ENCODE data around the gene ZFP57. TPM values are rescaled to one million over a fixed set of nuclear protein-coding genes. Genes with fewer than 3 reads are reported as not detected.

Gene ZFP57
- total RNA-seq, 2 experiments from 2014 or later: not detected

GRCh38 chr6:29625337-29625930 lies 55.5 kb downstream of the ZFP57 start:
- Histone ChIP-seq H3K79me2 (ENCODE audit: insufficient read depth, low read depth, low read length) (no peaks in the 10 kb centered on the region), H2AFZ (ENCODE audit: low read length) (no peak overlapping the region), H3K9me3 (ENCODE audit: low read length) (no peaks in the 10 kb centered on the region), H4K20me1 (ENCODE audit: insufficient read depth, low read length) (no peaks in the 10 kb centered on the region; the same call in 1 of the 2 replicates), H3K27ac (ENCODE audit: low read depth, low read length, poor library complexity, severe bottlenecking) (no peak overlapping the region), H3K4me3 (ENCODE audit: low read depth, low read length, poor library complexity, severe bottlenecking) (no peak overlapping the region), H3K36me3 (ENCODE audit: insufficient read depth, low read length) (no peaks in the 10 kb centered on the region), H3K9me2 (ENCODE audit: insufficient read depth, low read length) (no peaks in the 10 kb centered on the region), H3K4me1 (ENCODE audit: insufficient read depth, low read length, poor library complexity, severe bottlenecking) (peaks cover 15% of the 10 kb centered on the region), H3K4me2 (ENCODE audit: low read length) (no peak overlapping the region)
- intact Hi-C loops (cut with micrococcal nuclease; ENCODE audit: unreplicated experiment): no loop called here
- BruUV-seq (replicated peaks): no TSS peak
- CTCF ChIA-PET (ENCODE audit: unreplicated experiment): interaction anchor here (0.6 kb wide), 1 partner anchor 21 kb away, joined by 3 read pairs; no protein-coding TSS in a partner anchor
- DNase-seq (ENCODE audit: low spot score): no peak
- TF ChIP-seq CTCF (conservative IDR thresholded peaks at IDR 0.05; ENCODE audit: low read length): no peak
- TF ChIP-seq EZH2phosphoT487 (IDR thresholded peaks at IDR 0.05; ENCODE audit: borderline replicate concordance, low read depth, low read length): no peak
- POLR2A ChIA-PET: no interaction called here

- no peak for DNase-seq (ENCODE audit: low spot score)
- intact Hi-C loops (cut with micrococcal nuclease; ENCODE audit: unreplicated experiment): no loop called here
- Histone ChIP-seq H3K9me2 (ENCODE audit: insufficient read depth, low read length) (no peaks in the 10 kb centered on the region), H3K79me2 (ENCODE audit: insufficient read depth, low read depth, low read length) (no peaks in the 10 kb centered on the region), H3K4me3 (ENCODE audit: low read depth, low read length, poor library complexity, severe bottlenecking) (no peak overlapping the region), H3K36me3 (ENCODE audit: insufficient read depth, low read length) (peaks cover 4% of the 10 kb centered on the region; the same call in 1 of the 2 replicates), H3K9me3 (ENCODE audit: low read length) (no peaks in the 10 kb centered on the region), H2AFZ (ENCODE audit: low read length) (no peak overlapping the region), H3K27ac (ENCODE audit: low read depth, low read length, poor library complexity, severe bottlenecking) (no peak overlapping the region), H3K4me1 (ENCODE audit: insufficient read depth, low read length, poor library complexity, severe bottlenecking) (peaks cover 8% of the 10 kb centered on the region), H3K4me2 (ENCODE audit: low read length) (no peak overlapping the region), H4K20me1 (ENCODE audit: insufficient read depth, low read length) (no peaks in the 10 kb centered on the region; the same call in 1 of the 2 replicates)
- POLR2A ChIA-PET: no interaction called here
- no peak for TF ChIP-seq CTCF (conservative IDR thresholded peaks at IDR 0.05; ENCODE audit: low read length)
- CTCF ChIA-PET (ENCODE audit: unreplicated experiment): no interaction called here
- BruUV-seq (replicated peaks): no TSS peak
These were observed 56.4 kb downstream of the ZFP57 start for GRCh38 chr6:29624520-29624961.

Small RNA genes within 50 kb of the gene (small RNA-seq; reads per million reads assigned to genes)
- 0.21 reads per million for gene SUMO2P1

Other genes with a start within 250 kb of the ZFP57 start
- gene OR10C1, start 241.8 kb downstream of the ZFP57 start, total RNA-seq (2014; rRNA removed; shearing (Covaris generic)): not detected in 2 replicates
- gene OR10C1, start 241.8 kb downstream of the ZFP57 start, total RNA-seq (2022): not detected in 2 replicates
- gene OR11A1, start 224.1 kb downstream of the ZFP57 start, total RNA-seq (2014; rRNA removed; shearing (Covaris generic)): not detected in 2 replicates
- not detected in 2 replicates for gene OR11A1, start 224.1 kb downstream of the ZFP57 start, total RNA-seq (2022)
- not detected in 2 replicates for gene OR2H1, start 224.0 kb downstream of the ZFP57 start, total RNA-seq (2014; rRNA removed; shearing (Covaris generic))
- not detected in 2 replicates for gene OR2H1, start 224.0 kb downstream of the ZFP57 start, total RNA-seq (2022)
- not detected in 2 replicates for gene MAS1L, start 193.2 kb downstream of the ZFP57 start, total RNA-seq (2014; rRNA removed; shearing (Covaris generic))
- not detected in 2 replicates for gene MAS1L, start 193.2 kb downstream of the ZFP57 start, total RNA-seq (2022)
- not detected in 2 replicates for gene UBD, start 121.4 kb downstream of the ZFP57 start, total RNA-seq (2014; rRNA removed; shearing (Covaris generic))
- not detected in 2 replicates for gene UBD, start 121.4 kb downstream of the ZFP57 start, total RNA-seq (2022)
- gene OR2H2, start 96.0 kb downstream of the ZFP57 start, total RNA-seq (2014; rRNA removed; shearing (Covaris generic)): not detected in 2 replicates
- not detected in 2 replicates for gene OR2H2, start 96.0 kb downstream of the ZFP57 start, total RNA-seq (2022)
- gene GABBR1, start 48.0 kb downstream of the ZFP57 start, total RNA-seq (2014; rRNA removed; shearing (Covaris generic)): 12.9 and 21.6 TPM in 2 replicates
- gene GABBR1, start 48.0 kb downstream of the ZFP57 start, total RNA-seq (2022): 33.6 and 37.1 TPM in 2 replicates
- gene MOG, start 24.1 kb downstream of the ZFP57 start, total RNA-seq (2014; rRNA removed; shearing (Covaris generic)): not detected in 2 replicates
- gene MOG, start 24.1 kb downstream of the ZFP57 start, total RNA-seq (2022): not detected in 2 replicates
- 83.2 and 140 TPM in 2 replicates for gene HLA-F, start 42.3 kb upstream of the ZFP57 start, total RNA-seq (2014; rRNA removed; shearing (Covaris generic))
- 56.0 and 65.8 TPM in 2 replicates for gene HLA-F, start 42.3 kb upstream of the ZFP57 start, total RNA-seq (2022)
- not detected in 2 replicates for gene HLA-G, start 146.7 kb upstream of the ZFP57 start, total RNA-seq (2014; rRNA removed; shearing (Covaris generic))
- gene HLA-G, start 146.7 kb upstream of the ZFP57 start, total RNA-seq (2022): 0.57 and 0.70 TPM in 2 replicates

Measured in OCI-LY7 (cell line).